HG02642 (cell line): ENCODE data around the gene GRK1.

ENCODE experiments used
- ATAC-seq: cut with Tn5 transposase; IDR thresholded peaks from one replicate; pipeline ENCODE4 v1.9.1; 2021; ENCODE audit warnings: mild to moderate bottlenecking; ENCODE audit not compliant: unreplicated experiment, poor library complexity

The GRK1 gene

DNA sequence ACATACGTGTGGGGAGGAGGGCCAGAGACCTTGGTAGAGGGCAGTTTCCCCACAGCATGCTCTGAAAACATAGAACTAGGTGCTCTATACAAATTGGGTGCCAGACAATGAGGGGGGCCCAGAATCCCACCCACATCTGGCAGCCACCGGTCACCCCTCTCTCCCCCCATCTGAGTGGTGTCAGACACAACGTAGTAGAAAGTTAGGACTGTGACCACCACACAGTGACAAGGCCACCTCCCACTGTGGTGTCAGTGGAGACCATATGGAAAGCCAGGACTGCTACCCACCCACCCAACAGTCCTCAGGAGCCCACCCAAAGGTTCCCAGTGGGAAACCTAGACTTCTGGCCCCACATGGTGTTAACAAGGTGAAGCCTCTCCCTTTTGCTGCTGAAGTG, 7.0 kb upstream of the GRK1 start:
- ATAC-seq, result no peak

DNA sequence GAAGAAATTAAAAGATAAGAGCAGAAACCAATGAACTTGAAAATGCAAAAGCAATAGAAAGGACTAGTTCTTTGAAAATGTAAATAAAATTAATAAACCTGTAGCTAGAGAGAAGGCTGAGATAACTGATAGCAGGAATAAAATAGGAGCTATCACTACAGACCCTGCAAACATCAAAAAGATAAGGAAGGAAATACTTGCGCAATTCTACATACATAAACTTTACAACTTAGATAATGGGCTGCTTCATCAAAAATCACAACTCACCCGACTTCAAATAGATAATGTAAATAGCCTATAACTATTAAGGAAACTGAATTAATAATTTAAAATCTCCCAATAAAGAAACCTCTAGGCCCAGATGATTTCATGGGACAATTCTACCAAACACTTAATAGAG, 5.5 kb upstream of the GRK1 start:
- no peak for ATAC-seq

DNA sequence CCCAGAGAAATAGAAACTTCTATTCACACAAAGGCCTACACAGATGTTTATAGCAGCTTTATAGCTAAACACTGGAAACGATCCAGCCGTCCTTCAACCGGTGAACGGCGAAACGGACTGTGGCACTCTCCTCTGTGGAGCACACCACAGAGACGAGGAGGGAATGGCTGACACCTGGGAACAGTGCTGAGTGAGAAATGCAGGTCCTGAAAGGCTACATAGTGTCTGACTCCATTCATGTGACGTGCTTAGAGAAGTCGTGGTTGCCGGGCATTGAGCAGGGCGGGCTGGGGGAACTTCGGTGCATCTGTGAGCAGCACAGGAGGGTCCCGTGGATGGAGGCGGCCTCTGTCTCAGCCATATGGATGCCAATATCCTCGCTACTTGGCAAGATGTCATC, 3.1 kb upstream of the GRK1 start:
- no peak for ATAC-seq

- no peak for ATAC-seq
These were observed 2.0 kb upstream of the GRK1 start for GRCh38 chr13:113664751-113665596.

DNA sequence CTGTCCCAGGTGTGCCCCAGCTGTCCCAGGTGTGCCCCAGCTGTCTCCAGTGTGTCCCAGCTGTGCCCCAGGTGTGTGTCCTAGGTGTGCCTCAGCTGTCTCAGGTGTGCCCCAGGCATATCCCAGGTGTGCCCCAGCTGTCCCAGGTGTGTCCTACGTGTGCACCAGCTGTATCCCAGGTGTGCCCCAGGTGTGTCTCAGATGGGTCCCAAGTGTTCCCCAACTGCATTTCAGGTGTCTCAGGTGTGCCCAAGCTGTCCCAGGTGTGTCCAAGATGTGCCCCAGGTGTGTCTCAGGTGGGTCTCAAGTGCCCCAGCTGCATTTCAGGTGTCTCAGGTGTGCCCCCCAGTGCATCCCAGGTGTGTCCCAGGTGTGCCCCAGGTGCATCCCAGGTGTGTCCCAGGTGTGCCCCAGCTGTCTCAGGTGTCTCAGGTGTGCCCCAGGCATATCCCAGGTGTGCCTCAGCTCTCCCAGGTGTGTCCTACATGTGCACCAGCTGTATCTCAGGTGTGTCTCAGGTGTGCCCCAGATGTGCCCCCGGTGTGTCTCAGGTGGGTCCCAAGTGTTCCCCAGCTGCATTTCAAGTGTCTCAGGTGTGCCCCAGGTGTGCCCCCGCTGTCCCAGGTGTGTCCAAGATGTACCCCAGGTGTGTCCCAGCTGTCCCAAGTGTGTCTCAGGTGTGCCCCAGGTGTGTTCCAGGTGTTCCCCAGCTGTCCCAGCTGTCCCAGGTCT, 1.3 kb upstream of the GRK1 start:
- no peak for ATAC-seq

GRCh38 chr13:113666329-113666670, 719 bp upstream of the GRK1 start:
- ATAC-seq, result no peak

DNA sequence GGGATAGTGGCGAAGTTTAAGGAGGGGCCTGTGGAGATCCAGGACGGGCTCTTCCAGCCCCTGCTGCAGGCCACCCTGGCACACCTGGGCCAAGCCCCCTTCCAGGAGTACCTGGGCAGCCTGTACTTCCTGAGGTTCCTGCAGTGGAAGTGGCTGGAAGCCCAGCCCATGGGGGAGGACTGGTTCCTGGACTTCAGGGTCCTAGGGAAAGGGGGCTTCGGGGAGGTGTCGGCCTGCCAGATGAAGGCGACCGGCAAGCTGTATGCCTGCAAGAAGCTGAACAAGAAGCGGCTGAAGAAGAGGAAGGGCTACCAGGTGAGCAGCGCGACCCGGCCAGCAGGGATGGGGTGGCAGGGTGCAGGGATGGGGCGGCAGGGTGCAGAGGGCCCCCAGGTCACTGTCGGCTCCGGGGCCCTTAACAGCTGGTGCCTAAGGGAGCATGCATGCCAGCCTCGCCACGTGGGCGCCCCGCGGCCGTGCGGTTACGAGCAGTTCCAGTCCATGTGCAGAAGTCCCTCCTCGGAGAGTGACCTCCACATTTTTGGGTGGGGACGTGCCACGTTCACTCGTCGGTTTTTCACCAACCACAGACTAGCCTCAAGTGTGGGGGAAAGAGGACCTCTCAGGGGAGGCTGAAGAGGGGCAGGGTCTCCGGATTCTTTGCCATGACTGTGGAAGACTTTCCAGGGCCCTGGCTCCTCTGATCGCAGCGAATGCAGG, 912 bp downstream of the GRK1 start:
- no peak for ATAC-seq

DNA sequence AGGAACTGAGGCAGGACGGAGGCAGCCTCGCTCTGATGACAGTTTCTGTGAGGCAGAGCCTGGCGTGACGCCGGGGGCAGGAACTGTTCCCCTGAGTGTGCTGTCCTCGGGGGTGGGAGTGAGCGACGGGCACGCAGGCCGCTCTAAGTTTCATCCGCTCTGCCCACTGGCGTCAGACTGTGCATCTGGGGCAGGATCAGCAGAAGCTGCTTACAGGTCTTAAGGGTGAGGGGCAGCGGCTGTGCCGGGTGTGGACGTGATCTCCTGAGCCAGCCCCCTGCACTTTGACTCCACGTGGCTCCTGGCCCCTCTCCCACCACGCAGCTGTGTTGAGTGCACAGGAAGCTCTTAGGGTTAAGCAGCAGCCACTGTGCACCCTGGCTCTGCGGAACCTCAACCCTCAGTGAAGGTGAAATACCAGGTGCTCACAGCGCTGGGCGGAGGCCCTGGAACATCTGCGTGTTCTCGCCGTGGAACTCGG, 1.5 kb downstream of the GRK1 start:
- no peak for ATAC-seq

- no peak for ATAC-seq
These were observed 2.3 kb downstream of the GRK1 start for GRCh38 chr13:113669231-113669754.

DNA sequence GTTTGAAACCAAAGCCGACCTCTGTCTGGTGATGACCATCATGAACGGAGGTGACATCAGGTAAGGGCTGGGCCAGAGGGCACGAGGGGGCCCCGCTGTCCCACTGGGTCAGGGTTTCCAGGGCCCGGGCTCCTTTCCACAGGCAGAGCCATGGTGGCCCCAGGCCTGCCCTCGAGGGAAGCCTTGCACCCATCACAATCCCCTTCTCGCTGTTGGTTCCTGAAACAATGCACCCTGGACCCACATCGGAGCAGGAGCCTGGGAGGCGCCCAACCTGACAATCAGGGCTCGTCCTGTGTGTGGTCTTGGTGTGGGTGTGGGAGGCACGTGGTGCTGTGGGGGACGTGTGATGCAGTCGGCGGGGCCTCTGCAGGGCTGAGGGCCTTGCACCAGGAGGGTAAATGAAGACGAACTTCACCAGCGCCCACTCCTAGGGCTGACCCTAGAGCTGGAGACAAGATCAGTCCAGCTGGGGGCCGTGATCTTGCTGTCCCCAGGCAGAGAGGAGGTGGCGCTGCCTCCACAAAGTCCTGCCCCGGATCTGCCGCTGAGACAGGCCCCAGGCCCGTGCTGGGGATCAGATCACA, 2.8 kb downstream of the GRK1 start:
- ATAC-seq, result no peak

GRCh38 chr13:113670541-113670940, 3.5 kb downstream of the GRK1 start:
- ATAC-seq, result no peak

DNA sequence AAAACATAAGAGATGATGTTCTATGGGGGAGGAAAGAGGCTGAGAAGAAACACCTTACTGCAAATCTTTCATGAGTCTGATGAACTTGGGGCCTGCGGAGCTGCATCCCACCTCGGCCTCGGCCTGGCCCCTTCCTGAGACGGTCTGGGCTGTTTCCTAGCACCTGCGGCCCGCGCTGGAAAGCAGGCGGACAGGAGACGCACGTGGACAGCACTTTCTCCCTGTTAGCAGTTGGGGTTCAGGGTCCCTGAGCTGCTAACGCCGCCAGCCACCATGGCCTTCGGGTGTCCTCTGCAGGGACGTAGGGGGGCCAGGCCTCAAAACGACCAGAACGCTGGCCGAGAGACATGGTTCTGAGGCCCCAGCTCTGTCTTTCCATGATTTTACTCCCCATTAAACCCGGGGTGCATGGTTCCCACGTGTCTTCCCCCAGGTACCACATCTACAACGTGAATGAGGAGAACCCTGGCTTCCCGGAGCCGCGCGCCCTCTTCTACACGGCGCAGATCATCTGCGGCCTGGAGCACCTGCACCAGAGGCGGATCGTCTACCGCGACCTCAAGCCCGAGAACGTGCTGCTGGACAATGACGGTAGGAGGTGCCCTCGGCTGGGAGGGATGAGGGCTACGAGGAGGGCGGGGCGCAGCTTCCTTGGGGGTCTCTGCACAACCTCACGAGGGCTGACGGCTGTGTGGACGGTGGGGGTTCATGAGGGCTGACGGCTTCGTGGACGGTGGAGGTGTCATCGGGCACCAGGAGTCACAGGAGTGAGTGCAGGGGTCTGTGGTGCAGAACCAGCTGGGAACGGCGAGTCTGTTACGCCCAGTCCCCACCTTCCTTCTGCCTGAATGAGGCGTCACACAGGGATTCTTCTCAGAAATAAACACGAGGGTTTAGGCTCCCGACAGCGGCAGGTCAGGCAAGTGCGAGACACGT, 4.3 kb downstream of the GRK1 start:
- no peak for ATAC-seq

DNA sequence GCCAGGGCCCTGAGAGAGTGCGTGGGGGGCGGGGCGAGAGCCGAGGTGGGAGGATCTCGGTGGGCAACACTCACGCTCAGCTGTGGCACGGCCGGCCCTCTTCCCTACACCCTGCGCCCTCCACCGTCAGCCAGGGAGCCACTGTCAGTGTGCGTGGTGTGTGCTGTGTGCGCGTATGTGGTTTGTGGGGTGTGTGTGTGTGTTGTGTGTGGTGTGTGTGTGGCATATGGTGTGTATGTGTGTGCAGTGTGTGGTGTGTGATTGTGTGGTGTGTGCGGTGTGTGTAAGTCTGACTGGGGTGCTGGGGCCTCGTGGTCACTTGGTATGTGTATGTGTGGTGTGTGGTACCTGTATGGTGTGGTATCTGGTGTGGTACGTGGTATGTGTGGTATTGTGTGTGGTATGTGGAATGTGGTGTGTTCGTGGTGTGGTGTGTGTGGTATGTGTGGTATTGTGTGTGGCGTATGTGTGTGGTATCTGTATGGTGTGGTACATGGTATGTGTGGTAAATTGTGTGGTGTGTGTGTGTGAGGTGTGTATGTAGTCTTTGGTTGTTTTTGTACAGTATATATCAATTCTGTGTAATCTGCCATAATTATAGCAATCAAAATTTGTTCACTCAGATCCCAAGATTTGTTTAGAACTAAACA, 5.1 kb downstream of the GRK1 start:
- ATAC-seq, result no peak

DNA sequence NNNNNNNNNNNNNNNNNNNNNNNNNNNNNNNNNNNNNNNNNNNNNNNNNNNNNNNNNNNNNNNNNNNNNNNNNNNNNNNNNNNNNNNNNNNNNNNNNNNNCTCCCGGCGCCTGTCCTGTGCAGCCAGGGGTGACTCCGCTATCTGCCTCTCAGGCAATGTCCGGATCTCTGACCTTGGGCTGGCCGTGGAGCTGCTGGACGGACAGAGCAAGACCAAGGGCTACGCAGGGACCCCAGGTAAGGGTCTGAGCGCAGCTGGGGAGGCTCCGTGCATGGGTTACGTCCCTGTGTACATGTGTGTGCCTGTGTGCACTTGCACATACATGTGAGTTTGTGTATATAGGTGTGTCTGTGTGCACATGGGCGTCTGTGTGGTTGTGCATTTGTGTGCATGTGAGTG, 55.9 kb downstream of the GRK1 start:
- no peak for ATAC-seq

GRCh38 chr13:113723410-113724015, 56.5 kb downstream of the GRK1 start:
- no peak for ATAC-seq

DNA sequence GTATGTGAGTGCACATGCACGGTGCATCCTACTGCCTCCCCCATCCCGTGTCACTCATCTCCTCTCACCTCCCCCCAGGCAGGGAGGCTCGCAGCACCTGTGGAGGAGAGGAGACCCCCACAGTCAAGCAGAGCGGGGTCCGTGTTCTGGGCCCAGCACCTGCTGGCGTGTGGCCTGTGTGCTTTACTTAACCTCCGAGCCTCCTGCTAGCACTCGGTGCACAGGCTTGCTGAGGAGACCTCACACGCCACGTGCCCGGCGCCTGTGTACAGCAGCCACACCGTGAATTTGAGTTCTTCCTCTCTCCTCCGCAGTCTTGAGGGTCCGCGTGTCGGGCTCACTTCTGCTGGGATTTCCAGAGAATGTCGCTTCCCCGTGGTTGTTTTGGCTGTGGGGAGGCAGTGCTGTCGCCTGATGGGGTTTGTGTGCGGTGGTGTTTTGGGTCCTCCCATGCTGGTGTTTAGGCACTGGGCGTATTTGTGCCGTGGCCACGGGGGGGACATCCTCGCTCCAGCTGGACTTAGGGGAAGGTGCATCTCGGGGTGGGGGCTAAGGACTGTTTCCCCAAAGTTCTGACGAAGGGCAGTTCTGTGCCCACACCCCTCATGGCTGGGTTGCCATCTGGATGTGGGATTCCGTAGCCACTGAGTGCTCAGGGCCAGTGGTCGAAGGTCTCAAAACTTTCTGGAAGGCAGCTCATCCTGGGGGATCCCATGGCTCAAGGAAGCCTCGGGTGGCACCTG, 57.2 kb downstream of the GRK1 start:
- ATAC-seq, result no peak

DNA sequence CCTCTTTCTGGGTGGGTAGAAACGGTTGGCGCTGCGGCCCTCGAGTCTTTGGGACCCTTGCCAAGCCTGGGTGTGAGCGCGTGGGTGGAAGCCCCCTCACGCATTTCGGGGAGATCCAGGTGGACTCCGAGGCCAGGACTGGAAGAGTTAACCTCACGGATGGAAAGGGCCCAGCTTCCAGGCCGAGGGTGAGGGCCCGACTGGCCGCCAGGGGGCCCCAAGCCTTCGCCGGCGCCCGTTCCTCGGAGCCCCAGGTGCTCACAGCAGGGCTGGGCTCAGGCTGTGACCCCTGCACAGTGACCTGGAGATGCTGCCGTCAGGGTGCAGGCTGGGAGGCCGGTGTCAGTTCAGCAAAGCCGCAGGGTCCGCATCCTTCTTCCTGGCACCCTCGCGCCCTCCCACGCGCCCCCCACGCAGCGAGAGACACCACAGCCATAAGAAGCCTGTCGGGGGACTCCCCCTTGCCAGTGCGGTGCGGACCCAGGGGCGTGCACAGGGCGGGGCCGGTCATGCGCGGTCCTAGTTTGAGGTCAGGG, 57.8 kb downstream of the GRK1 start:
- peak; percentile 63 for ATAC-seq
